LNCaP clone FGC (cell line): ENCODE results near the gene PALLD.
A peak's percentile ranks its signal among the peaks of the same experiment; 100 is the strongest.

Experiments used
- DNase-seq: peaks from one replicate; pipeline ENCODE4 v3.0.0-alpha.2; 2011; ENCODE audit warnings: low read depth
- H3K4me3 ChIP-seq: 2 replicates; pipeline ENCODE4 v1.5.1; 2011; ENCODE audit warnings: mild to moderate bottlenecking, low read depth, low read length, control low read depth
- CTCF ChIP-seq: IDR thresholded peaks from 2 replicates; pipeline ENCODE4 v1.5.1; 2012; ENCODE audit warnings: mild to moderate bottlenecking; ENCODE audit not compliant: control insufficient read depth, insufficient read depth; ENCODE audit errors: extremely low read depth

The PALLD gene

GRCh38 chr4:168707205-168707604 is 210.4 kb downstream of the PALLD start:
- H3K4me3 ChIP-seq: no peak overlapping the region
- TF ChIP-seq CTCF: no peak
- no peak for DNase-seq

- no peak for TF ChIP-seq CTCF
- H3K4me3 ChIP-seq: no peak overlapping the region
- DNase-seq: no peak
Measured at GRCh38 chr4:168708108-168708507, 211.3 kb downstream of the PALLD start.

GRCh38 chr4:168710353-168710946 is 213.6 kb downstream of the PALLD start:
- no peak for DNase-seq
- TF ChIP-seq CTCF: peak; percentile 64
- no peak overlapping the region for H3K4me3 ChIP-seq

- DNase-seq: no peak
- no peak for TF ChIP-seq CTCF
- H3K4me3 ChIP-seq: no peak overlapping the region
Measured at GRCh38 chr4:168711197-168712140, 214.6 kb downstream of the PALLD start.

GRCh38 chr4:168712316-168712890 is 215.6 kb downstream of the PALLD start:
- no peak for DNase-seq
- TF ChIP-seq CTCF: no peak
- H3K4me3 ChIP-seq: no peak overlapping the region

- no peak for TF ChIP-seq CTCF
- no peak overlapping the region for H3K4me3 ChIP-seq
- DNase-seq: no peak
Measured at GRCh38 chr4:168713253-168713652, 216.4 kb downstream of the PALLD start.
